Activated T-cell treated with anti-CD3 and anti-CD28 coated beads, Interleukin-2, amount 50 U/mL, for 72 hours (primary cell): Measurements from ENCODE around the gene HSD17B10. TPM values are rescaled to one million over a fixed set of nuclear protein-coding genes. Genes with fewer than 3 reads are reported as not detected.
"Not testable (repeated sequence)": the region's sequence is repeated elsewhere in the genome, so short reads cannot be mapped to it uniquely, and the experiment has no call there.

ENCODE experiments used
- ATAC-seq, 2 donors: fragments of 150-1000 bp; cut with Tn5 transposase; replicated peaks in 1 of 2; 2 replicates each; pipeline ENCODE4 v1.10.0; 2021; ENCODE audit warnings: moderate library complexity in 2 of 2, mild to moderate bottlenecking in 1 of 2
- DNase-seq, 2 donors: peaks; one replicate each; pipeline ENCODE4 v3.0.0; 2021 to 2022; ENCODE audit warnings: mixed read lengths in 1 of 2
- H3K27ac Mint-ChIP-seq: one replicate; pipeline ENCODE4 v1.8.0; 2022; ENCODE audit warnings: mild to moderate bottlenecking, moderate library complexity, mixed read lengths
- H3K27me3 Mint-ChIP-seq: one replicate; pipeline ENCODE4 v1.8.0; 2022; ENCODE audit warnings: low read depth, mixed read lengths
- H3K36me3 Mint-ChIP-seq, 2 donors: one replicate each; pipeline ENCODE4 v1.8.0; 2022; ENCODE audit warnings: mixed read lengths in 2 of 2, mild to moderate bottlenecking in 1 of 2; ENCODE audit not compliant: insufficient read depth in 2 of 2
- H3K4me1 Mint-ChIP-seq: one replicate; pipeline ENCODE4 v1.8.0; 2022; ENCODE audit warnings: low read depth, mixed read lengths
- H3K4me3 Mint-ChIP-seq, 2 donors: one replicate each; pipeline ENCODE4 v1.8.0; 2022; ENCODE audit warnings: mild to moderate bottlenecking in 2 of 2, mixed read lengths in 2 of 2, moderate library complexity in 2 of 2
- H3K9me3 Mint-ChIP-seq, 2 donors: one replicate each; pipeline ENCODE4 v1.8.0; 2022; ENCODE audit warnings: mixed read lengths in 2 of 2
- total RNA-seq, 2 donors: library from RNA; stranded (reverse); gene quantifications; one replicate each; pipeline ENCODE4 v1.2.3, GENCODE V29; 2022

HSD17B10 gene
- total RNA-seq, 2 donors from 2014 or later: 68.1 to 90.3 TPM

GRCh38 chrX:53422086-53422860 lies 11.9 kb downstream of the HSD17B10 start, which contains the start of gene SMC1A:
SMC1A (minus strand) TSS chrX:53422654; CDS start chrX:53422600, 54 bp downstream.
- peak within 1 kb of the TSS; percentile 81 for H3K27ac Mint-ChIP-seq
- H3K27me3 Mint-ChIP-seq: no peaks in the 10 kb centered on the region
- peak; percentile 93 to 99 for DNase-seq
- H3K36me3 Mint-ChIP-seq: peaks cover 2 to 16% of the 10 kb centered on the region in 2 donors
- H3K4me3 Mint-ChIP-seq: peak within 1 kb of the TSS; percentile 85 to 92
- H3K9me3 Mint-ChIP-seq: no peaks in the 10 kb centered on the region
- H3K4me1 Mint-ChIP-seq: peaks cover 45% of the 10 kb centered on the region
- ATAC-seq: peak; percentile 92

DNA sequence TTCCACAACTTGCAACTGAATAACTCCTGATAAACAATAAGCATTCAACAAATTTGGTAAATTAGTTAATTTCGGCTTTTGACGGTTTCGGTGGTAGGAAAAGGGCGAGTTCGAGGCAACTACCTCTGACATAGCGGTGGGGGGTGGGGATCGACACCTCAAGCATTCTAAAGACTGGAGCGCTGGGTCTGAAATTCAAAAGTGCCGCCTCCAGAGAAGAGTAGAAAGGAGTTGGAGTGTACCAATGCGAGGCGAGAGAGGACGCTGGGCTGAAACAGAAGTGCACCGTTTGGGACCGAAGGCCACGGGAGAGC lies 12.4 kb downstream of the HSD17B10 start:
- Mint-ChIP-seq H3K36me3 (peaks cover 2 to 17% of the 10 kb centered on the region in 2 donors), H3K4me3 (peak overlapping the region; percentile 85 to 92), H3K27me3 (no peaks in the 10 kb centered on the region), H3K27ac (peak overlapping the region; percentile 81), H3K4me1 (peaks cover 45% of the 10 kb centered on the region), H3K9me3 (no peaks in the 10 kb centered on the region)
- DNase-seq (no peak), ATAC-seq (peak; percentile 20 to 25)

DNA sequence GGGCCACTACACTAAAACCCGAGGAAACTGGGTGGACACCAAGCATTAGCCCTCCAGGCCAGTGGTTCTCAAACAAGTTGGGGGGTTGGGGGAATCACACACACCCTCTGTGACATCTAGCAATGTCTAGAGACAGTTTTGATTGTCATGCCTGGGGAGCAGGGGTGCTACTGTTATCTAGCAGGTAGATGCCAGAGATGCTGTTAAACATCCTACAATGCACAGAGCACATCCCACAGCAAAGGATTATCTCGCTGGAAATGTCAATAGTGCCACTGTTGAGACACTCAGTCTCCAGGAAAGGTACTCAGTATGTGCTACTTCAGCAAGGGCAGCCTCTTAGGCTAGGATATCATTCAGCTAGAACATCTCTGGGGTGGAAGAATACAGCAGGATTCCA lies 13.0 kb downstream of the HSD17B10 start:
- peak overlapping the region; percentile 81 for H3K27ac Mint-ChIP-seq
- no peaks in the 10 kb centered on the region for H3K9me3 Mint-ChIP-seq
- H3K27me3 Mint-ChIP-seq: no peaks in the 10 kb centered on the region
- no peak for ATAC-seq
- H3K4me1 Mint-ChIP-seq: peaks cover 45% of the 10 kb centered on the region
- DNase-seq: no peak
- peak overlapping the region; percentile 85 to 92 for H3K4me3 Mint-ChIP-seq
- peaks cover 2 to 17% of the 10 kb centered on the region in 2 donors for H3K36me3 Mint-ChIP-seq

DNA sequence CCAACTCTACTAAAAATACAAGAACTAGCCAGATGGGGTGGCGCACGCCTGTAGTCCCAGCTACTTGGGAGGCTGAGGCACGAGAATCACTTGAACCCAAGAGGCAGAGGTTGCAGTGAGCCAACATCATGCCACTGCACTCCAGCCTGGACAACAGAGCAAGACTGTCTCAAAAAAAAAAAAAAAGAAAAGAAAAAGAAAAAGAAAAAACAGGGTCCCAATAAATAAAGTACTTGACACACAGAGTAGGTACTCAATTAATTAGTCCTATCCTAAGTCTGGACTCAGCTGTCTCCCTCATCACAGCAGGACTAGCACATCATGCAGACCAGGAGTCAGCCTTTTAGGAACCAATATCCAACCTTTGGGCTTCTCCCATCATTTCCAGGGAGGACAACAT lies 13.8 kb downstream of the HSD17B10 start:
- Mint-ChIP-seq H3K36me3 (peaks cover 2 to 17% of the 10 kb centered on the region in 2 donors), H3K4me3 (peak overlapping the region; percentile 85 to 92), H3K27ac (peak overlapping the region; percentile 81), H3K4me1 (peaks cover 45% of the 10 kb centered on the region)
- not testable (repeated sequence) for H3K9me3 Mint-ChIP-seq, DNase-seq, H3K27me3 Mint-ChIP-seq, ATAC-seq

- Mint-ChIP-seq H3K36me3 (peaks cover 11 to 45% of the 10 kb centered on the region in 2 donors), H3K27ac (no peak overlapping the region), H3K4me1 (peaks cover 2% of the 10 kb centered on the region), H3K27me3 (no peaks in the 10 kb centered on the region), H3K4me3 (no peak overlapping the region), H3K9me3 (no peaks in the 10 kb centered on the region)
- ATAC-seq: no peak
- DNase-seq: no peak
Measured at GRCh38 chrX:53412446-53412845, 21.7 kb downstream of the HSD17B10 start.

GRCh38 chrX:53403535-53403934 lies 30.6 kb downstream of the HSD17B10 start:
- ATAC-seq (no peak), DNase-seq (no peak)
- Mint-ChIP-seq H3K27ac (no peak overlapping the region), H3K9me3 (no peaks in the 10 kb centered on the region), H3K27me3 (no peaks in the 10 kb centered on the region), H3K4me1 (no peaks in the 10 kb centered on the region), H3K36me3 (peaks cover 10 to 33% of the 10 kb centered on the region in 2 donors), H3K4me3 (no peak overlapping the region)

GRCh38 chrX:53398216-53398615 lies 36.0 kb downstream of the HSD17B10 start:
- Mint-ChIP-seq H3K4me3 (no peak overlapping the region), H3K27me3 (no peaks in the 10 kb centered on the region), H3K27ac (peak overlapping the region; percentile 47), H3K4me1 (no peaks in the 10 kb centered on the region), H3K9me3 (no peaks in the 10 kb centered on the region), H3K36me3 (peaks cover 14 to 38% of the 10 kb centered on the region in 2 donors)
- no peak for DNase-seq
- peak; percentile 46 to 82 for ATAC-seq

- H3K27me3 Mint-ChIP-seq: no peaks in the 10 kb centered on the region
- no peak for DNase-seq
- H3K4me3 Mint-ChIP-seq: no peak overlapping the region
- no peak overlapping the region for H3K27ac Mint-ChIP-seq
- H3K9me3 Mint-ChIP-seq: no peaks in the 10 kb centered on the region
- H3K36me3 Mint-ChIP-seq: peaks cover 10 to 30% of the 10 kb centered on the region in 2 donors
- no peaks in the 10 kb centered on the region for H3K4me1 Mint-ChIP-seq
- no peak for ATAC-seq
Measured at GRCh38 chrX:53395605-53396298, 38.4 kb downstream of the HSD17B10 start.

- Mint-ChIP-seq H3K4me3 (no peak overlapping the region), H3K9me3 (no peaks in the 10 kb centered on the region), H3K36me3 (peaks cover 0 to 27% of the 10 kb centered on the region in 2 donors), H3K27ac (peak overlapping the region; percentile 38), H3K27me3 (no peaks in the 10 kb centered on the region), H3K4me1 (no peaks in the 10 kb centered on the region)
- no peak for DNase-seq
- no peak for ATAC-seq
Measured at GRCh38 chrX:53383376-53384076, 50.6 kb downstream of the HSD17B10 start.

Other genes starting within 250 kb of the HSD17B10 start
- gene KDM5C, start 209.2 kb downstream of the HSD17B10 start, total RNA-seq: 100 to 1,000 TPM; 105 to 151 TPM
- gene IQSEC2, start 152.8 kb downstream of the HSD17B10 start, total RNA-seq: 1 to 10 TPM in 1 of 2 donors, under 1 TPM in 1; 0.56 to 1.3 TPM
- 100 to 1,000 TPM; 104 to 188 TPM for gene SMC1A, start 11.7 kb downstream of the HSD17B10 start, total RNA-seq
- 1 to 10 TPM in 1 of 2 donors, under 1 TPM in 1; 0.46 to 1.8 TPM for gene RIBC1, start 11.5 kb downstream of the HSD17B10 start, total RNA-seq